HG02885 (cell line): Measurements from ENCODE around the gene P2RY2.

Source experiments
- ATAC-seq: cut with Tn5 transposase; IDR thresholded peaks from one replicate; pipeline ENCODE4 v1.9.1; 2021; ENCODE audit warnings: mild to moderate bottlenecking; ENCODE audit not compliant: unreplicated experiment, poor library complexity

P2RY2 gene

GRCh38 chr11:73203322-73203721 lies 14.8 kb upstream of the P2RY2 start:
- ATAC-seq: no peak

- no peak for ATAC-seq
These were observed 14.3 kb upstream of the P2RY2 start for GRCh38 chr11:73203790-73204189.

- ATAC-seq: no peak
These were observed 13.4 kb upstream of the P2RY2 start for GRCh38 chr11:73204711-73205121.

- ATAC-seq: no peak
These were observed 12.3 kb upstream of the P2RY2 start for GRCh38 chr11:73205661-73206343.

- ATAC-seq: no peak
These were observed 11.3 kb upstream of the P2RY2 start for GRCh38 chr11:73206801-73207200.

- ATAC-seq: no peak
These were observed 8.2 kb upstream of the P2RY2 start for GRCh38 chr11:73209892-73210291.

- no peak for ATAC-seq
These were observed 7.0 kb upstream of the P2RY2 start for GRCh38 chr11:73210916-73211667.

- ATAC-seq: no peak
These were observed 4.6 kb upstream of the P2RY2 start for GRCh38 chr11:73213196-73214143.

GRCh38 chr11:73215191-73216134 lies 2.6 kb upstream of the P2RY2 start:
- ATAC-seq: no peak

- ATAC-seq: no peak
These were observed 1.6 kb upstream of the P2RY2 start for GRCh38 chr11:73216465-73216864.

GRCh38 chr11:73217131-73217809 lies 811 bp upstream of the P2RY2 start:
- no peak for ATAC-seq

- ATAC-seq: no peak
These were observed 323 bp upstream of the P2RY2 start for GRCh38 chr11:73217810-73218105.

GRCh38 chr11:73218830-73219215 lies 742 bp downstream of the P2RY2 start:
- no peak for ATAC-seq

GRCh38 chr11:73219396-73220285 lies 1.6 kb downstream of the P2RY2 start:
- ATAC-seq: no peak

- no peak for ATAC-seq
These were observed 3.4 kb downstream of the P2RY2 start for GRCh38 chr11:73221451-73221850.

- ATAC-seq: no peak
These were observed 3.9 kb downstream of the P2RY2 start for GRCh38 chr11:73221996-73222395.

GRCh38 chr11:73223998-73224730 lies 6.1 kb downstream of the P2RY2 start:
- ATAC-seq: no peak
